ENCODE measurements around the gene SKA1.

Gene SKA1

GRCh38 chr18:50374753-50375391 lies at the start of gene SKA1:
TSS of gene SKA1 (plus strand) at chr18:50375046. CDS start at chr18:50375831, 785 bp downstream.
- CTCF ChIA-PET: interaction anchor here (0.5 to 2.3 kb wide), 6 partner anchors 18 to 1761 kb away, joined by 3 to 8 read pairs (median 3); no protein-coding TSS in a partner anchor
- TF ChIP-seq ZXDB (tag by site-specific recombination; IDR thresholded peaks at IDR 0.05) (peak; percentile 81; the same call in 1 of the 2 replicates), ZNF843 (tag by site-specific recombination; IDR thresholded peaks at IDR 0.05) (no peak), ZNF341 (tag by site-specific recombination; IDR thresholded peaks at IDR 0.05; ENCODE audit: low read depth) (peak; percentile 88), ZNF112 (tag by site-specific recombination; IDR thresholded peaks at IDR 0.05) (no peak), ZNF24 (tag by site-specific recombination; IDR thresholded peaks at IDR 0.05) (no peak), ZNF571 (tag by site-specific recombination; IDR thresholded peaks at IDR 0.05) (no peak), ZNF202 (tag by site-specific recombination; IDR thresholded peaks at IDR 0.05; ENCODE audit: borderline replicate concordance) (no peak), ZNF324 (tag by site-specific recombination; IDR thresholded peaks at IDR 0.05) (no peak), ZNF404 (tag by site-specific recombination; IDR thresholded peaks at IDR 0.05) (no peak), ZNF555 (tag by site-specific recombination; conservative IDR thresholded peaks at IDR 0.05) (no peak), ZNF10 (tag by site-specific recombination; IDR thresholded peaks at IDR 0.05) (no peak), ZBTB26 (tag by site-specific recombination; optimal IDR thresholded peaks at IDR 0.05) (peak; percentile 52), ZNF157 (tag by site-specific recombination; IDR thresholded peaks at IDR 0.05) (no peak), ZNF133 (tag by site-specific recombination; IDR thresholded peaks at IDR 0.05) (no peak), REST (tag by site-specific recombination; IDR thresholded peaks at IDR 0.05) (peak; percentile 34; the same call in 1 of the 2 replicates), ZBTB21 (tag by site-specific recombination; IDR thresholded peaks at IDR 0.05) (peak; percentile 47), ZNF121 (tag by site-specific recombination; IDR thresholded peaks at IDR 0.05) (no peak), KLF1 (tag by site-specific recombination; IDR thresholded peaks at IDR 0.05) (peak; percentile 25; the same call in 1 of the 2 replicates), ZNF610 (tag by site-specific recombination; IDR thresholded peaks at IDR 0.05; ENCODE audit: borderline replicate concordance) (peak; percentile 18; the same call in 1 of the 2 replicates), ZNF26 (tag by site-specific recombination; IDR thresholded peaks at IDR 0.05) (no peak), ZBTB17 (tag by site-specific recombination; IDR thresholded peaks at IDR 0.05) (peak; percentile 74; the same call in 1 of the 2 replicates), ZNF548 (tag by site-specific recombination; IDR thresholded peaks at IDR 0.05) (no peak), ZNF624 (tag by site-specific recombination; IDR thresholded peaks at IDR 0.05) (no peak), ZNF830 (tag by site-specific recombination; IDR thresholded peaks at IDR 0.05; ENCODE audit: low read depth) (no peak), GLIS1 (tag by site-specific recombination; IDR thresholded peaks at IDR 0.05) (peak; percentile 58), CTCF (tag by site-specific recombination; IDR thresholded peaks at IDR 0.05) (no peak), SP3 (tag by site-specific recombination; IDR thresholded peaks at IDR 0.05) (peak; percentile 96), ZNF184 (tag by site-specific recombination; IDR thresholded peaks at IDR 0.05) (no peak), ZNF660 (tag by site-specific recombination; IDR thresholded peaks at IDR 0.05) (peak; percentile 31), PRDM6 (tag by site-specific recombination; IDR thresholded peaks at IDR 0.05) (no peak)

More at GRCh38 chr18:50374753-50375391, at the start of gene SKA1:
- peak within 1 kb of the TSS; percentile 91 for H3K4me3 ChIP-seq (ENCODE audit: low read depth, low read length)
- no peaks in the 10 kb centered on the region for H3K9me3 ChIP-seq (ENCODE audit: control insufficient read depth, insufficient read depth, low read depth, low read length)
- H3K36me3 ChIP-seq (ENCODE audit: control insufficient read depth in 2 of 2, insufficient read depth in 1 of 2, low read length in 2 of 2): peaks cover 7 to 23% of the 10 kb centered on the region in 2 experiments
- POLR2A ChIA-PET: interaction anchor here (0.6 to 1.5 kb wide), 5 partner anchors 9 to 383 kb away, joined by 3 to 8 read pairs (median 4); partner anchors contain the start of gene MBD1
- H3K4me1 ChIP-seq (ENCODE audit: control insufficient read depth, insufficient read depth, low read length): no peaks in the 10 kb centered on the region
- peak within 1 kb of the TSS; percentile 75 for H3K27ac ChIP-seq (ENCODE audit: extremely low read depth, low read depth, low read length)

All from HEK293 (cell line).